Natural killer cell treated with Interleukin-12 subunit alpha and Interleukin-12 subunit beta and Interleukin-15 and Interleukin-18, amount 100 ng/mL, for 72 hours (primary cell): Measurements from ENCODE around the gene TFAP2A. TPM values are rescaled to one million over a fixed set of nuclear protein-coding genes. Genes with fewer than 3 reads are reported as not detected.

Experiments
- ATAC-seq, 2 donors: fragments of 150-1000 bp; cut with Tn5 transposase in 1 of 2; sonication (Bioruptor Pico), chemical (Tn5 transposase) in 1 of 2; 2 replicates each; pipeline ENCODE4 v1.10.0; 2021
- DNase-seq: peaks from one replicate; pipeline ENCODE4 v3.0.0; 2022; ENCODE audit warnings: low spot score
- H3K27ac Mint-ChIP-seq, 2 donors: 1 replicate in 1 of 2; 2 replicates in 1 of 2; pipeline ENCODE4 v1.8.0; 2022; ENCODE audit warnings: mixed read lengths in 2 of 2, mild to moderate bottlenecking in 1 of 2, moderate library complexity in 1 of 2
- H3K27me3 Mint-ChIP-seq, 2 donors: 1 replicate in 1 of 2; 2 replicates in 1 of 2; pipeline ENCODE4 v1.8.0; 2022; ENCODE audit warnings: mixed read lengths in 2 of 2
- H3K36me3 Mint-ChIP-seq: one replicate; pipeline ENCODE4 v1.8.0; 2022; ENCODE audit warnings: mixed read lengths
- H3K4me1 Mint-ChIP-seq, 2 donors: 1 replicate in 1 of 2; 2 replicates in 1 of 2; pipeline ENCODE4 v1.8.0; 2022; ENCODE audit warnings: low read depth in 2 of 2, mixed read lengths in 2 of 2, mild to moderate bottlenecking in 1 of 2
- H3K4me3 Mint-ChIP-seq: one replicate; pipeline ENCODE4 v1.8.0; 2022; ENCODE audit warnings: mixed read lengths
- H3K9me3 Mint-ChIP-seq: 2 replicates; pipeline ENCODE4 v1.8.0; 2022; ENCODE audit warnings: mixed read lengths
- total RNA-seq, 2 donors: library from RNA; stranded (reverse); gene quantifications; one replicate each; pipeline ENCODE4 v1.2.3, GENCODE V29; 2022

The TFAP2A gene
- total RNA-seq, 2 donors from 2014 or later: 0.07 to 0.31 TPM

- Mint-ChIP-seq H3K9me3 (peaks cover 3% of the 10 kb centered on the region), H3K27ac (no peak overlapping the region), H3K36me3 (no peaks in the 10 kb centered on the region), H3K4me3 (no peak overlapping the region), H3K4me1 (no peaks in the 10 kb centered on the region), H3K27me3 (peaks cover 10 to 31% of the 10 kb centered on the region in 2 donors)
- DNase-seq: no peak
- ATAC-seq: no peak
These were observed 55.3 kb downstream of the TFAP2A start for GRCh38 chr6:10359581-10359980.

DNA sequence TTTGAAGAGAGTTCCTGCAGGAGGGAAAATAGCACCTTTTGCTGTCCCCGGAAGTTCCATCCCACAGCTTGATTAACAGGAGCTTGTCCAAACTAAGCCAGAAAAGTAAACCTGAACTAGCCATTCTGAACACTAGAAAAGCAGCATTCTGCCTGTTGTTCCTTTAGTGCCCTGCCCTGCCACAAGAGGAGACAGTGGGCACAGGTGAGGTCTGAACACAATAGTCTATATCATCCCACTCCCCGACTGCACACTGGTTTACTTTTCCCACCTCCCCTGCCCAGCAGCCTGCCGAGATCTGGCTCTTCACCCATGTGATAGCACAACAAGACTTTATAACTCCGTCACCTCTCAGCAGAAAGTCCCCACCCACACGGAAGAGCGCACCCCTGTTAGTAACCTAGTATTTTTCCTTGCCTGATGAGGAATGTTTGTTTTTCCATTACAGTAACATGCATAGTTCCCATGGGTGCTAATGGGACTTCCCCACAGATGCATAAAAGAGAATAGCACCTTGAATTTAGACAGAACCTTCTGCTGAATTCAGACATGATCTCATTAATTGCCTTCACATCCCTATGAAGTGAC is 59.7 kb downstream of the TFAP2A start:
- no peak overlapping the region for H3K27ac Mint-ChIP-seq
- H3K4me1 Mint-ChIP-seq: no peaks in the 10 kb centered on the region
- H3K27me3 Mint-ChIP-seq: peaks cover 10 to 20% of the 10 kb centered on the region in 2 donors
- ATAC-seq (no peak), DNase-seq (no peak)
- H3K4me3 Mint-ChIP-seq: no peak overlapping the region
- H3K9me3 Mint-ChIP-seq: peaks cover 3% of the 10 kb centered on the region
- no peaks in the 10 kb centered on the region for H3K36me3 Mint-ChIP-seq

DNA sequence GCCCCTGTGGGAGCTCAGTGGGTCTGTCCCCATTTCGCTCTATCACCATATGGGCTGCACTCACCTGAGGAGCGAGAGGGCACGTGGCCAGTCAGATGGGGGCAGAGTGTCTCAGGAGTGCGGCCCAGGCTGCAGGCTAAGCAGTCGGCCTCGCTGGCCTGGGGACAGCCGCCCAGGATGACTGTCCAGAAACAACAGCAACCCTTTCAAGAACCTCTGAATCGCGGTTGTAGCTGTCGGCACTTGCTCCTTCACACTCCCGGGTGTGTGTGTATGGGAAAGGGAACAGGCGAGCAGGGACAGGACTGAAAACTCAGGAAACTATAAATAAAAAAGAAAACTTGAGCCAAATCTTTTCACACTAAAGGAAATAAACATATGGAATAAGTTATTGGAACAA is 63.1 kb downstream of the TFAP2A start:
- H3K27ac Mint-ChIP-seq: no peak overlapping the region
- H3K27me3 Mint-ChIP-seq: peaks cover 6 to 10% of the 10 kb centered on the region in 2 donors

DNA sequence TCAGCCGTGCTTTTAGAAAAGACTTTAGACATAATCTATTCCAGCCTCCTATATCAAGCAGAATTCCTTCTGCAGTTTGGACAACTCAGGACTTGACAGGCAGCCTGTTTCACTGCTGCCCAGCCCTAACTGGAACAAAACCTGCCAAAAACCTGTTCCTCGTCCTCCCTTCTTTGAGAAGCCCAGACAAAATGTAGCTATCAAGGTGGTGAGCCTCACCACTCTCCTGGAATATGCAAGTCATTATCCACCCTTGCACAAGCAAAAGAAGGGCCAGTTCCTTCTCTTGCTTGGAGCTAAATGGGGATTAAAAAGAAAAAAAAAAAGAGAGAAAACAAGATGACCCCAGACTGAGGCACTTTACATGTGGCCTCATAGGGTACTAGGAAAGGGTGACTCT is 64.2 kb downstream of the TFAP2A start:
- no peak overlapping the region for H3K27ac Mint-ChIP-seq
- peaks cover 6 to 10% of the 10 kb centered on the region in 2 donors for H3K27me3 Mint-ChIP-seq
- no peaks in the 10 kb centered on the region for H3K4me1 Mint-ChIP-seq
- H3K36me3 Mint-ChIP-seq: no peaks in the 10 kb centered on the region
- no peak for DNase-seq
- ATAC-seq: no peak
- H3K9me3 Mint-ChIP-seq: no peaks in the 10 kb centered on the region
- H3K4me3 Mint-ChIP-seq: no peak overlapping the region

More for the DNA sequence above, 63.1 kb downstream of the TFAP2A start:
- Mint-ChIP-seq H3K9me3 (no peaks in the 10 kb centered on the region), H3K4me1 (no peaks in the 10 kb centered on the region), H3K4me3 (no peak overlapping the region), H3K36me3 (no peaks in the 10 kb centered on the region)
- ATAC-seq: no peak
- no peak for DNase-seq

DNA sequence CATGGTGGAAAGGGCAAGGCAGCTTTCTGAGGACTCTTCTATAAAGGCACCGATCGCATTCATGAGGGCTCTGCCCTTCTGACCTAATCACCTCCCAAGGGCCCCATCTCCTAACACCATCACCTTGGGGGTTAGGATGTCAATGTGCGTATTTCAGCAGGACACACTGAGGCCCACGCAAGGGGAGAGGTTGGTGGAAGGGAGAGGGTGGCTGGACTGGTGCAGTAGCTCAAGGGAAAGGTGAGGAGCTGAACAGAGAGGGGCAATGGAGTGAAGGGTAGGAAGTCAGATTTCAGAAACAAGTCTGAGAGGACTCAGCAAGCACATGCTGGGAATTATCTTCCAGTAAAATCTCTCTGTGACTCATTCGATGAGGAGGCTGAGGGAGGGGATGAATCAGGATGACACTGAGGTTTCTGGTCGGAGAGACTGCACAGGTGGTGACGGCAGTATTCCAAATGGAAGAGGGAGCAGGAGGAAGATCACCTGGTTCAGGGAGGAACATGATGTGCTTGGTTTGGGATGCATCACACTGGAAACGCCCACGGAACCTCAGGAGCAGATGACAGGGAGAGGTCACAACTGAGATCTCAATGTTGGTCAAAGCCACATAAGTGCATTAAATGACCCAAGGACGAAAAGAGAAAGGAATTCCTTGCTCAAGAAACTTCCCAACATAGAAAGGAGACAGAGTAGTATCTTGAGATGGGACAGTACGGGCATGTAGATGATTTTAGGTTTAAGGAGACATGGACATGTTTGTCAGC is 67.1 kb downstream of the TFAP2A start:
- DNase-seq (no peak), ATAC-seq (no peak)
- peaks cover 0 to 2% of the 10 kb centered on the region in 2 donors for H3K27me3 Mint-ChIP-seq
- H3K36me3 Mint-ChIP-seq: no peaks in the 10 kb centered on the region
- H3K4me3 Mint-ChIP-seq: no peak overlapping the region
- H3K9me3 Mint-ChIP-seq: no peaks in the 10 kb centered on the region
- no peaks in the 10 kb centered on the region for H3K4me1 Mint-ChIP-seq
- no peak overlapping the region for H3K27ac Mint-ChIP-seq

Other genes with a start within 250 kb of the TFAP2A start
- gene GCNT2, start 106.3 kb upstream of the TFAP2A start, total RNA-seq: 1 to 10 TPM; 2.4 to 6.9 TPM